A549 treated with RU486 at 1 μM for 4 hours (cell line): Measurements from ENCODE around the gene GRIK5. TPM values are rescaled to one million over a fixed set of nuclear protein-coding genes. Genes with fewer than 3 reads are reported as not detected.

Experiments
- total RNA-seq: library from RNA; stranded (reverse); fragments of 200-300 nt; extraction: Qiagen RNA extraction; gene quantifications from 5 replicates; pipeline ENCODE4 v1.2.3, GENCODE V29; 2022; ENCODE audit warnings: low read depth

The GRIK5 gene, protein sequence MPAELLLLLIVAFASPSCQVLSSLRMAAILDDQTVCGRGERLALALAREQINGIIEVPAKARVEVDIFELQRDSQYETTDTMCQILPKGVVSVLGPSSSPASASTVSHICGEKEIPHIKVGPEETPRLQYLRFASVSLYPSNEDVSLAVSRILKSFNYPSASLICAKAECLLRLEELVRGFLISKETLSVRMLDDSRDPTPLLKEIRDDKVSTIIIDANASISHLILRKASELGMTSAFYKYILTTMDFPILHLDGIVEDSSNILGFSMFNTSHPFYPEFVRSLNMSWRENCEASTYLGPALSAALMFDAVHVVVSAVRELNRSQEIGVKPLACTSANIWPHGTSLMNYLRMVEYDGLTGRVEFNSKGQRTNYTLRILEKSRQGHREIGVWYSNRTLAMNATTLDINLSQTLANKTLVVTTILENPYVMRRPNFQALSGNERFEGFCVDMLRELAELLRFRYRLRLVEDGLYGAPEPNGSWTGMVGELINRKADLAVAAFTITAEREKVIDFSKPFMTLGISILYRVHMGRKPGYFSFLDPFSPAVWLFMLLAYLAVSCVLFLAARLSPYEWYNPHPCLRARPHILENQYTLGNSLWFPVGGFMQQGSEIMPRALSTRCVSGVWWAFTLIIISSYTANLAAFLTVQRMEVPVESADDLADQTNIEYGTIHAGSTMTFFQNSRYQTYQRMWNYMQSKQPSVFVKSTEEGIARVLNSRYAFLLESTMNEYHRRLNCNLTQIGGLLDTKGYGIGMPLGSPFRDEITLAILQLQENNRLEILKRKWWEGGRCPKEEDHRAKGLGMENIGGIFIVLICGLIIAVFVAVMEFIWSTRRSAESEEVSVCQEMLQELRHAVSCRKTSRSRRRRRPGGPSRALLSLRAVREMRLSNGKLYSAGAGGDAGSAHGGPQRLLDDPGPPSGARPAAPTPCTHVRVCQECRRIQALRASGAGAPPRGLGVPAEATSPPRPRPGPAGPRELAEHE
- 0.37 to 1.6 TPM (median 0.47 TPM) in 5 replicates for total RNA-seq

DNA sequence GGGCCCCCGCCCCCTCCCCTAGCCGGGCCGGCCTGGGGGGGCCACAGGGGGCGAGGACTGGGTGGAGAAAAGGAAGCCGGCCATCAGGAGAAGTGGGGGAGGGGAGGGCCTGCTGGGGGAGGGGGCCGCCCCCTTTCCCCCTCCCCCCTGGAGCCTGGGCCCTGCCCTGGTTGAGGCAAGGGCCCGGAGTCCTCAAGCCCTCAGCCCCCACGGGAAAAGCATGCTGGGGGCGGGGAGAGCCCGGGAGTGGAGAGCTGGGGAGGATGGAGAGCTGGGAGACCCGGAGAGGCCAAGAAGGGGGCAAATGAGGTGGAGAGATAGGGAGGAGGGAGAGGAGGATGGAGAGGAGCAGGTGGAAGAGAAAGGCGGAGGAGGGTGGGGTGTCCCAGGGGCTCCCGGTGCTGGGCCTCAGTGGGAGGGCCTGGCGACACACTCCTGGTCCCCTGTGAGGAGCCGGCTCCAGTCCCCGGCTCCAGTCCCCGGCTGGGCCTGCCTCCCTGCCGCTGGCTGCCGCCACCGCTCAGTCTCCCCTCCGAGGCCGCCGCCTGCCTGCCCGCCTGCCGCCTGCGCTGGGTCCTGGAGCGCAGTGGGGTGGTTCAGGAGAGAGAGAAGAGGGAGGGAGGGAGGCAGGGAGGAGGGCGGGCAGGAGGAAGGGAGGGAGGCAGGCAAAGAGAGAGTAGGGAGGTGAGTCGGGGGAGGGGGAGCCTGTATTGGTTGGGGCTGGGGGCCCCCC lies at the start of gene GRIK5:
TSS of gene GRIK5 (minus strand) at position 588 of the 733 bp plus-strand sequence. CDS start 4,436 bp downstream, outside the sequence.

DNA sequence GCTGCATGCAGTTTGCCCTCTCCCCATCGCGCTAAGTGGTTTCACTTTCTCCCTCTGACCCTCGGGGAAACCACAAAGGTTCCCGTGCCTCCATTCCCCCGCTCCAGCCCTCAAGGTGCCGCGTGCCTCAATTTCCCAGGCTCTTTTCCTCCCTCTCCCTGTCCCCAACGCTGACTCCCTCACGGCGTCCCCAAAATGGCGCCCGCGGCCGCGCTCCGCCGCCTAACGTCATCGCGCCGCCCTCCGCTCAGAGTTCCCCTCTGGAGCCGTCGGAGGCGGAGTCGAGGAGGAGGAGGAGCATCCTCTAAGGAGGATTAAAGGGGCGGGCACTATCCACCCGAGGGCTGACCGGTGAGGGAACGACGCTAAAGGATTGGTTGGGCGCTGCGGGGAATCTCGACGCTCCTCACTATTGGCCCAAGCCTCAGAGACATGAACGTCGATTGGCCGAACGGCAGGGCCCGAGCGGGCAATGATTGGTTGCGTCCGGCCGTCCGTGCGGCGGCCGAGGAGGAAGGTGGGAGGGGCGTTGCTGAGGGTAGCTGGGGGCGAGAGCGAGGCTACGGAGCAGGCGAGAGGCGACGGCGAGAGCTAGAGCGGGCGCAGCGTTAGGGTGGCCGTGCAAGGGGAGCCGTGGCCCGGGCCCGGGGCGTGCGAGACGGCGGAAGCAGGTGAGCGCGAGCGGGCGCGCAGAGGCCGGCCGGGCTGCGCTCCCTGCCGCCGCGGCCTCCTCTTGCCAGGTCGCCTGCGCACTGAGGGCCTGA lies 5.8 kb upstream of the GRIK5 start, which contains the start of gene ZNF574:
TSS of gene ZNF574 (plus strand) at position 551 of the 764 bp plus-strand sequence. CDS start 2,441 bp downstream, outside the sequence.

DNA sequence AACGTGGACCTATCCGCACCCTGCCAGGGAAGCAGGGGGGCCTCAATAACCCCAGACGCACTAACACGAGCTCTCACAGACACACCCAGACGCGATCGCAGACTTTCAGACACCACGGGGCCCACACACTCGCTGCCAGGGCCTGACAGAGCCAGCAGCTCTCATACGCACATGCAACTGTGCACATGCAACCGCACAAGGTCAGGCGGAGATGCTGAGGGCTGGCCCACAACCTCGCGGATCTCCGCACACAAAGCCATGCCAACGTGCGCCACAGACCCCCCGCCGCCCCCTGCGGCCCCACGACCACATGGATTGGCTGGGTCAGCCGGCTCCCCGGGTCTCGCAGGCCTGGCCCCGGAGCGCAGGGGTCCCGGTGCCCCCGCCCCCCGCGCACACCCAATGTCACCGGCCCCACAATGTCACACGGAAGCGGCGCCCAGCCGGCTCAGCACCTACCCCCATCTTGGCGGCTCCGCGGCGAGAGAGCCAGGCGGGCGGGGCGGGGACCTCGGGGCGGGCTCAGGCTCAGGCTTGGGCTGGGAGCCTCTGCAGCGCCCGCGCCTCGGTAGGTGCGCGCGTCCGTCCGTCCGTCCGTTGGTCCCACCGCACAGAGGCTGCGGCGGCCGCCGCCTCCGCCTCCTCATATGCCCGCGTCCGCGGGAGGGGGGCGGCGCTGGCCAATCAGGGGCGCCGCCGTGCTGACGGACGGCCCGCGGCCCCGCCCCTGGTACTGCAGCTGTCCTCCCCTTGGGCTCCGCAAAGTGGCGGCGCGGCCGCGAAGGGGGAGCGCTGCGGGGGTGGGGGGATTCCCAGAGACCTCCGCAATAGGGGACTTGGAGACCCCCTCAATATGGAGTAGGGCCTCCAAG lies 76.2 kb downstream of the GRIK5 start, which contains the start of gene ATP1A3:
TSS of gene ATP1A3 (minus strand) at position 619 of the 872 bp plus-strand sequence. CDS start at position 465, 154 bp downstream.

DNA sequence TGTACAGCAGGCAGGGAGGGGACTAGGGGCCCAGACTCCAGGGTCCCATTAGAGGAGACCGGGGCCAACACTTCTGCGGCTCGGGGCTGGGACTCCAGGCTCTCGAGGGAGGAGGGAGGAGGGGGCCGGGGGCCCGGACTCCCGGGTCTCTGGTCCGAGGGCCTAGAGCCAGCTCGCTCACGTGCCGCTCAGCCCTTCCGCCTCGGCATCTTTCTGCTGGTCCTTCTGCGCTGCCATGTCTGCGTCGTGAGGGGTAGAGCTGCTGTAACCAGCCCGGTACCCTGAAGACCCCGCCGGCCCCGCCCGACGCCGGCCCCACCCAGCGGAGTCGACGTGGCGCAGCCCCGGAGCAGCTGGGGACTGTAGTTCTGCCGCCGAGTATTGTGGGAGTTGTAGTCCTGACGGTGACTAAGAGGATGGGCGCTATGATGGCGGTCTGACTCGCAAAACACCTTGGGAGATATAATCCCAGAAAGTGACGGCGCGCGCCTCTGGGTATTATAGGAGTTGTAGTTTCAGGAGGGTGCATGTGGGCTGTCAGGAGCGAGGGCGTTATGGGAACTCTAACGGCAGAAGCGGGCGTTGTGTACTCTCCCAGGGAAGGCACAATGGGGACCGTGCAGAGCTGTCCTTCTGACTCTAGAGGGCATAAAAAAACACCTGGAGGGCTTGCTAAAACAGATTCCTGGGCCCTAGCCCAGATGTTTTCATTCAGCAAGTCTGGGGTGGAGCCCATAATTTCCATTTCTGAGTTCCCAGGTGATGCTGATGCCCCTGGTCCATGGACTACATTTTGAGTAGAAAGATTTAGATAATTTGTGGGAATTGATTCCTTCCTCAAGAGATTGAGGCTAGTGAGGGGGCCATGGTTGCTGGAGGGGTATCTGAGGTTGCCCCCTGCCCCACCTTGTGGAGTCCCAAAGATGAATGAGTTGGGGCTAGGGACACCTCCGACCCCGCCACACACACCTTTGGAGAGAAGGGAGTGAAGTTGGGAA lies 110.7 kb downstream of the GRIK5 start, which contains the start of gene RABAC1:
TSS of gene RABAC1 (minus strand) at position 266 of the 998 bp plus-strand sequence. CDS start at position 237, 29 bp downstream.

Other genes with a start within 250 kb of the GRIK5 start
- gene LYPD4, start 225.5 kb downstream of the GRIK5 start, total RNA-seq, result not detected in 5 replicates
- gene DMRTC2, start 225.2 kb downstream of the GRIK5 start, total RNA-seq, result not detected in 5 replicates
- gene RPS19, start 210.0 kb downstream of the GRIK5 start, total RNA-seq, result 8,596 to 10,712 TPM (median 9,242 TPM) in 5 replicates
- gene CD79A, start 192.9 kb downstream of the GRIK5 start, total RNA-seq, result 0.59 to 1.4 TPM (median 1.0 TPM) in 5 replicates
- gene ARHGEF1, start 187.0 kb downstream of the GRIK5 start, total RNA-seq, result 76.4 to 121 TPM (median 100 TPM) in 5 replicates
- 0.23 to 0.41 TPM (median 0.36 TPM) in 5 replicates for gene ERFL, start 141.8 kb downstream of the GRIK5 start, total RNA-seq
- gene RABAC1, start 110.9 kb downstream of the GRIK5 start, total RNA-seq, result 171 to 287 TPM (median 250 TPM) in 5 replicates
- gene ATP1A3, start 76.0 kb downstream of the GRIK5 start, total RNA-seq, result 3.5 to 5.7 TPM (median 5.1 TPM) in 5 replicates
- 27.3 to 39.3 TPM (median 37.1 TPM) in 5 replicates for gene ZNF574, start 6.0 kb upstream of the GRIK5 start, total RNA-seq
- gene POU2F2, start 62.2 kb upstream of the GRIK5 start, total RNA-seq, result 0.28 to 0.62 TPM (median 0.47 TPM) in 5 replicates
- 61.5 to 94.8 TPM (median 86.7 TPM) in 5 replicates for gene DEDD2, start 147.5 kb upstream of the GRIK5 start, total RNA-seq
- 15.6 to 20.6 TPM (median 19.6 TPM) in 5 replicates for gene ZNF526, start 150.1 kb upstream of the GRIK5 start, total RNA-seq
- 116 to 166 TPM (median 162 TPM) in 5 replicates for gene GSK3A, start 172.4 kb upstream of the GRIK5 start, total RNA-seq
- 96.7 to 133 TPM (median 118 TPM) in 5 replicates for gene ERF, start 184.9 kb upstream of the GRIK5 start, total RNA-seq
- 41.4 to 63.9 TPM (median 55.5 TPM) in 5 replicates for gene CIC, start 199.0 kb upstream of the GRIK5 start, total RNA-seq
- 3.9 to 5.0 TPM (median 3.9 TPM) in 5 replicates for gene PRR19, start 231.9 kb upstream of the GRIK5 start, total RNA-seq
- 131 to 155 TPM (median 150 TPM) in 5 replicates for gene PAFAH1B3, start 232.4 kb upstream of the GRIK5 start, total RNA-seq
- gene TMEM145, start 243.1 kb upstream of the GRIK5 start, total RNA-seq, result 3.1 to 4.5 TPM (median 4.2 TPM) in 5 replicates